ENCODE data around the gene TSPAN9. TPM values are rescaled to one million over a fixed set of nuclear protein-coding genes. Genes with fewer than 3 reads are reported as not detected.
A peak's percentile ranks its signal among the peaks of the same experiment; 100 is the strongest.

TSPAN9 gene
- total and polyA plus RNA-seq, 4 donors = 27.6 to 40.1 (median 30.9) TPM

DNA sequence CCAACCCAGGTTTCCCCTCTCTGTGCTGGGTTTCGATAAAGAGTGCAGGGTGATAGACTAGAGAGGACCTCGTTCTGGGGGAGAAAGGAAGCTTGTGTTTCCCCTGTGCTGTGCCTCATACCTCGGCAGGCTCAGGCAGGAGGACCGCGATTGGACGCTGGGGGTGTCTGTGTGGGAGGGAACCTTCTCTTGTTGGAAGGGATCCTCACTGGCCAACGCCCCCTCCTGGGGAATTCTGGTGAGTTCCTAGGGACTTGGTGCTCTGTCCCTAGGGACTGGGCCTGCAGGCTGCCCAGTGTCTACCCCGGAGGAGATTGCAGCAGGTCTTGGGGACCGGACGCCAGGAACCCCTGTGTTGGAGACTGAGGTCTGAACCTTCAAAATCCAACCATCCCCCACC, 256.4 kb downstream of the TSPAN9 start:
- 58% methylated on average over 10 of the region's 10 CpGs for whole genome bisulfite sequencing (ENCODE audit: insufficient coverage)
- Histone ChIP-seq H3K4me1 (ENCODE audit: control insufficient read depth, insufficient read depth, low read length) (peaks cover 26% of the 10 kb centered on the region), H3K27ac (ENCODE audit: low read depth, low read length) (no peak overlapping the region), H3K4me3 (ENCODE audit: low read depth, low read length) (no peak overlapping the region), H3K27me3 (ENCODE audit: control insufficient read depth, insufficient read depth, low read length) (no peaks in the 10 kb centered on the region), H3K36me3 (ENCODE audit: control insufficient read depth, insufficient read depth, low read length) (no peaks in the 10 kb centered on the region), H3K9me3 (ENCODE audit: control insufficient read depth, insufficient read depth, low read length) (no peaks in the 10 kb centered on the region)
- no peak for DNase-seq (ENCODE audit: low read depth in 4 of 6, low spot score in 6 of 6)

DNA sequence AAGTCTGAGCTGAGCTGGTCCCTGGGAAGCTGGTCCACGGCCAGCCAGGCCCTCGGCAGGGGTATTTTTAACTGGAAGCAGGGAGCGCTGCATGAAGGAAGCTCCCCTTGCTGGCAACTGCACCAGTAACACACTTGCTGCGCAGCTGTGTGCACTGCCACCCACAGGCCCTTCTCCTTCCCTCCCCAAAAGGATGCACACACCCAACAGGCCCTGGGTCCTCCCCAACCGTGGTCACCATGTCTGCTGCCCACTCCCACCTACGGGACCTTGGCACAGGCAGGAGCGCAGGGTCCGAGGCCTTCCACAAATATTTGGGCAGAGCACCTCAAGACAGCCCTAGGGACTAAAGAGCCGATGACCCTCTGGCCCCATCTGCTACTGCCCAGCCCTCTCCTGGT, 256.8 kb downstream of the TSPAN9 start:
- no peaks in the 10 kb centered on the region for H3K27me3 ChIP-seq (ENCODE audit: control insufficient read depth, insufficient read depth, low read length)
- no peaks in the 10 kb centered on the region for H3K36me3 ChIP-seq (ENCODE audit: control insufficient read depth, insufficient read depth, low read length)
- no peak for DNase-seq (ENCODE audit: low read depth in 4 of 6, low spot score in 6 of 6)
- no peaks in the 10 kb centered on the region for H3K9me3 ChIP-seq (ENCODE audit: control insufficient read depth, insufficient read depth, low read length)
- no peak overlapping the region for H3K4me3 ChIP-seq (ENCODE audit: low read depth, low read length)
- no peak overlapping the region for H3K27ac ChIP-seq (ENCODE audit: low read depth, low read length)
- peaks cover 26% of the 10 kb centered on the region for H3K4me1 ChIP-seq (ENCODE audit: control insufficient read depth, insufficient read depth, low read length)
- 88% methylated on average over 9 of the region's 9 CpGs for WGBS (ENCODE audit: insufficient coverage)

DNA sequence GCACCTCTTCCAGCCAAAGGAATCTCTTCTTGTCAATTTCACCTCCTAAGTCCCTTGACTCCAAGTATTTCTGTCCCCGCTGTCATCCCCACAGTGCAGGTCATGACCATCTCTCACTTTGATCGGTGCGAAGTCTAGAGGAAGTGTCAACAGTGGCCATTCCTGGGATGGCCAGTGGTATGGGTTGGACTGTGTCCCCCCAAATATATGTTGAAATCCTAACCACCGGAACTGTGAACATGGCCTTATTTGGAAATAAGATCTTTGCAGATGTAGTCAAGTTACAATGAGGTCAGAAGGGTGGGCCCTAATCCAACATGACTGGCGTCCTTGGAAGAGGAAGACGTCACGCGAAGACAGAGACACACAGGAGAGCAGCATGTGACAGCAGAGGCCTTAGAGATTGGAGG, 257.9 kb downstream of the TSPAN9 start:
- Histone ChIP-seq H3K36me3 (ENCODE audit: control insufficient read depth, insufficient read depth, low read length) (no peaks in the 10 kb centered on the region), H3K4me3 (ENCODE audit: low read depth, low read length) (no peak overlapping the region), H3K27ac (ENCODE audit: low read depth, low read length) (no peak overlapping the region), H3K27me3 (ENCODE audit: control insufficient read depth, insufficient read depth, low read length) (no peaks in the 10 kb centered on the region), H3K9me3 (ENCODE audit: control insufficient read depth, insufficient read depth, low read length) (no peaks in the 10 kb centered on the region), H3K4me1 (ENCODE audit: control insufficient read depth, insufficient read depth, low read length) (peaks cover 26% of the 10 kb centered on the region)
- 94% methylated on average over 6 of the region's 8 CpGs for WGBS (ENCODE audit: insufficient coverage)
- no peak for DNase-seq (ENCODE audit: low read depth in 4 of 6, low spot score in 6 of 6)

Small RNA genes within 50 kb of the gene (small RNA-seq; reads per million reads assigned to genes)
- gene AC005912.1 (ENCODE audit: low replicate concordance) = 1.5 reads per million, percentile 86 among the genes with 10 or more reads in this experiment
- gene RF00017 (ENCODE audit: low replicate concordance) = not detected

Other genes with a start within 250 kb of the TSPAN9 start
- 1 to 10 TPM; 1.9 to 3.4 TPM for gene NRIP2, start 242.3 kb upstream of the TSPAN9 start, total RNA-seq
- 1 to 10 TPM; 5.1 to 8.2 TPM for gene NRIP2, start 242.3 kb upstream of the TSPAN9 start, polyA plus RNA-seq (ENCODE audit: insufficient read length in 2 of 2)
- gene TEX52, start 220.3 kb upstream of the TSPAN9 start, total RNA-seq = not detected
- gene TEX52, start 220.3 kb upstream of the TSPAN9 start, polyA plus RNA-seq (ENCODE audit: insufficient read length in 2 of 2) = 1 to 10 TPM in 1 of 2 donors, under 1 TPM in 1; 0.81 to 1.3 TPM
- gene FOXM1, start 200.2 kb upstream of the TSPAN9 start, total RNA-seq = 10 to 100 TPM in 1 of 2 donors, 1 to 10 TPM in 1; 3.0 to 10.1 TPM
- gene FOXM1, start 200.2 kb upstream of the TSPAN9 start, polyA plus RNA-seq (ENCODE audit: insufficient read length in 2 of 2) = 10 to 100 TPM; 28.2 to 28.8 TPM
- gene RHNO1, start 200.2 kb upstream of the TSPAN9 start, total RNA-seq = 10 to 100 TPM; 31.2 to 33.2 TPM
- 10 to 100 TPM; 55.9 to 59.9 TPM for gene RHNO1, start 200.2 kb upstream of the TSPAN9 start, polyA plus RNA-seq (ENCODE audit: insufficient read length in 2 of 2)
- 10 to 100 TPM; 13.0 to 23.9 TPM for gene TULP3, start 186.5 kb upstream of the TSPAN9 start, total RNA-seq
- 10 to 100 TPM; 24.6 to 29.6 TPM for gene TULP3, start 186.5 kb upstream of the TSPAN9 start, polyA plus RNA-seq (ENCODE audit: insufficient read length in 2 of 2)
- 1 to 10 TPM in 1 of 2 donors, under 1 TPM in 1; 0.99 to 2.7 TPM for gene TEAD4, start 118.0 kb upstream of the TSPAN9 start, total RNA-seq
- 1 to 10 TPM; 2.0 to 2.8 TPM for gene TEAD4, start 118.0 kb upstream of the TSPAN9 start, polyA plus RNA-seq (ENCODE audit: insufficient read length in 2 of 2)

Measured in spinal cord (tissue), 10 donors.